HG03196 (cell line): ENCODE data around the gene MAGI1.

Experiments
- ATAC-seq: cut with Tn5 transposase; IDR thresholded peaks from one replicate; pipeline ENCODE4 v1.9.1; 2021; ENCODE audit not compliant: unreplicated experiment

The MAGI1 gene

DNA sequence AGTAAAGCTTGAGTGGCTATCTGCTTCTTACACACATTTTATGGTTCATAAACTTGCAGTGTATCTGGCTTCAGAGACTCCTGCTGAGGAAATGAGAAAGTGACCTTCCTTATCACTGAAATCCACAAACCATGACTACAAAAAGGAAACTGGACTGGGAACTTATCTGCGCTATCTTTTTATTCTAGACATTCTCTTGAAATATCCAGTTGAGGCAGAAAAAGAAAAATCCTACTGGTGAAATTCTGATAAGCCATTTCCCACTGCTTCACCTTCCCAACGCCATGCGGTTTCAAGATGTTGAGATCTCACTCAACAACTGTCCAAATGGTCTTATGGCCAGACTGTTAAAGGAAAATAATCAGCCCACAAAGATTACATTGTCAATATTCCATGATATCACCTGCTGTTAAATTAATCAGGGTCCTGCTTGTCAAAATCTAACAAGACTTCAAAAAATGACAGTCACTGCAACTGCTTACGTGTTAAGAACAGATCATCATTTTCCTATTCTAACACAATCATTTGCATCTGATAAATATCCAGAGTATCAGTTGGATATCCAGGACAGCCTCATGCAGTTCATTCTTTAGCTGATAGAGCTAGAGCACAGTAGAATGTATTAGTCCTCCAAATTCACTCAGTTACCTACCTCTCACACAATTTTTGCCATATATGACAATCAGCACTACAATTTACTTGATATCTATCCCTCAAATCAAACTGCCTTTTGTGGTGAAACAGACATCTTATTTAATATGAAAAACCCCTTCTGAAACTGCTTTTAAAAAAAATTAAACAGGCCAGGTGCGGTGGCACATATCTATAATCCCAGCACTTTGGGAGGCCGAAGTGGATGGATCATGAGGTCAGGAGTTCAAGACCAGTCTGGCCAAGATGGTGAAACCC, 538.1 kb downstream of the MAGI1 start:
- no peak for ATAC-seq

DNA sequence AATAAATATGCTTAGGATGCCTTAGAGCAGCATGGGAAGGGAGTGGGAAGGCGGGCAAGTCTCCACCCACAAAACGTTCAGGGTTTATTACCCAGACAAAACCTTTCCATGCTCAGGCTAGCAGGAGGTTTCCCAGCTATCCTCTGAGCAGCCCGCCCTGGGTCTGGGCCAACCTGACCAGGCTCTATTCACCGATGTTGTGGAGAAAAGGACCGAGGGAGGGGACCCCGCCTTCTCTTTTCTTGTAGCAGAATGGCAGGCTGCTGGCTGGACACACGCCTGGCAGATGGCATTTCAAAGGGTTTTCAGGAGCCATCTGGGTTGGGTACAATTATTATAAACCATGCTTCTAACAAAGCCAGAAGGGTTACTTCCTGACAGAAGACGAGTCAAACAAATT, 540.9 kb downstream of the MAGI1 start:
- ATAC-seq: no peak

DNA sequence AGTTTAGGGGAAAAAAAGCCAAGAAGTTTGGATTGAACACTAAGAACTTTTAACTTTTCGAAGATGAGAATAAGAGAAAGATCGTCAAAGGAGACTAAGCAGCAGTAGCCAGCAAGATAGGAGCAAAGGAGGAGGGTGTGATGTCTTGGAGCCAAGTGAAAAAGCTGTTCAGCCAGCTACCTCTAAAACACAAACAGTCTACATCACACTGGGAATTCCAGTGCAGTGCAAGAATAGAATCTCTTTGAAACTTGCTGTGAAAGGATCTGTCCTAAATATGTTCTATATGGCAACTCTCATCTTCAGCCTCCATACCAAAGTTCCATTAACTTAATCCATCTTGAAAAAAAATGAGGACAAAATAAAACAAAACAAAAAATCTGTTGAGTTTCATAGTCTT, 541.5 kb downstream of the MAGI1 start:
- ATAC-seq: no peak

DNA sequence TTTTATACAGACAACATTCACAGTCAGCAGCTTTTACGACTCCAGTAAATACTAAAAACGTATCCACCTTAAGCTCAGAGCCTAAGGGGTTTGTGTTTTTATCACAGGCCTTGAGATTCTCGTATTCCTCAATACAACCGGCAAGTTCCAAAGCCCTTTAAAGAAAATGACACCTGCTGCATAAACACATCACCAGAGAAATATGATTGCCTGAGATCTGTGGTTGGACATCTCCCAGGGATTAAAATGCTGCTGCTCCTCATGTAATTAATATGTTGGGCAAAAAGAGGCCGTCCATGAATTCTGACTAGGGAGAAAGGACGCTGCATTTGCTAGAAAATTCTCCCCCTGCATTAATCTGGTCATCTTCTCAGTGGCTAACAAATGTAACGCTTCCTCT, 544.8 kb downstream of the MAGI1 start:
- ATAC-seq: no peak

DNA sequence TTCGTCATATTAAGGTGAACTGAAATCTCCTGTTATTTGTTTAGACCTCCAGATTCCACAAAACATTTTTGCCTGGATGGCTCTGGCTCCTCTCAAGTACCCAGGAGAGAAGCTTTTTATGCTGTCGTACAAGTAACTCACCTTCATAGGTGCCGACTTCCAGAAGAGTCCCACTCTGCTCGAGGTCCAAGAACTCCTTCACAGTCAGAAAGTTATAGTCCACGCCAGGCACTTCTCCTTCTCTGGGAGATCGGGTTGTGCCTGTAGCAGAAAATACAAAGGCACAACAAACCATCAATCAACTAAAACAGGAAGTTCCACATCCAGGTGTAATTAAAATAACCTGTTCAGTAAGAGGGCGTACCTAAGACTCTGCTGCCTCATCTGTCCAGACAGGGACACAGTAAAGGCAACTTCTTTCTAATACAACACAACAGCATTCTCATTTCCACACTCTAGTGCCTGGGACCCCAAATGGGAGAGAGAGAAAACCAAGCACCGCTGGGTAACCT, 545.3 kb downstream of the MAGI1 start:
- no peak for ATAC-seq

DNA sequence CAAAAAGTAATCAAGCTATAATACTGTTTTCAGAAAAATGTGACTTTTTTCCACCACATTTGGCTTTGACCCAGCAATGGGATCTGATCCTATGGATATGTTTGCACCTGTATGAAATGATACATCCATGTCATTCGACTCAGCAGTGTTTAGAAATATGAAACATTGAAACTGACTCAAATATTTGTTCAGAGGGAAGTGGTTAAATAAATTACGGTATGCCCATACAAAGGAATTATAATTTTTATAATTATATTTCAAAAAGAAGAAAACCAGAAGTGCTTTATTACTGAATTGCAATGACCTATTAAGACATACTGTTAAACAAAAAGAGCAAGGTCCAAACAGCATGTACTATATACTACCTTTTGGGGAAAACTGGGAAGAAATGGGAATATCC, 546.5 kb downstream of the MAGI1 start:
- ATAC-seq: no peak

DNA sequence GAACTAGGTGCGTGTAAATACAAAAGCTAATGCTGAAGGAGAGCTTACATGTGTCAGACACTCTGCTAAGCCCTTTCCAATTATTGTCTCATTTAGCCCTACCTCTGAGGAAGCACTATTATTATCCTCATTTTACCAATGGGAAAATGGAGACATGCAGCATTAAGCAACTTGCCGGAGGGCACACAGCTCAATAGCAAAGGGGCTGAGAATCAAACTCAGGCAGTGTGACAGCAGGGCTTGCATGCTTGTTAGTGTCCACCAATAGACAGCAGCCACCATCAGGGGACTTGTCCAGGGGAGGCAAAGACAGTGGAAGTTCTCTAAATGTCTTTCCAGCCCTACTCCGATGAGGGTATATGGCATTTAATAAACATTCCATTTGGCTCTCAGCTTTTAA, 548.6 kb downstream of the MAGI1 start:
- ATAC-seq: no peak

GRCh38 chr3:65489253-65489652, 549.5 kb downstream of the MAGI1 start:
- no peak for ATAC-seq

GRCh38 chr3:65485826-65486469, 552.8 kb downstream of the MAGI1 start:
- no peak for ATAC-seq

- ATAC-seq: no peak
Observed at GRCh38 chr3:65484964-65485363, 553.8 kb downstream of the MAGI1 start.

- ATAC-seq: no peak
Observed at GRCh38 chr3:65483480-65483879, 555.2 kb downstream of the MAGI1 start.

DNA sequence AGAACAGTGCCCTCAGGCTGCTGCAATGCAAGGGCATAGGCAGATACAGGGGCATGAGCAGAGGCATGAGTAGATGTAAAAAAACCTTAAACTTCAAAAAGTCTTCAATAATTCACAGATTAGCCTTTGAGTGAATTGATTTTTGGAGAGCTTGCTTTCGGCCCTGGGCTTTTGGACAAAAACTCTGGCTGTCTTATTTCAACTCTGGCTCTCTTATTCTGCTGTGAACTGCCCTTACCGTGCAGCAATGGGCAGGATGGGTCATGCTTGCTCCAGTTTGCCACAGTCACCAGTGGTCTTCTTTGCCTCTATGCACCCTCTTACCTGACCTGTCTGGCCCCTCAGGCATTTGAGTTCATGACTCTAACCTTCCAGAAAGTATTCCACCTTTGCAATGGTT, 555.7 kb downstream of the MAGI1 start:
- ATAC-seq: no peak

GRCh38 chr3:65481085-65481484, 557.6 kb downstream of the MAGI1 start:
- no peak for ATAC-seq

GRCh38 chr3:65479990-65480389, 558.7 kb downstream of the MAGI1 start:
- no peak for ATAC-seq

- ATAC-seq: no peak
Observed at GRCh38 chr3:65478551-65479500, 559.9 kb downstream of the MAGI1 start.

DNA sequence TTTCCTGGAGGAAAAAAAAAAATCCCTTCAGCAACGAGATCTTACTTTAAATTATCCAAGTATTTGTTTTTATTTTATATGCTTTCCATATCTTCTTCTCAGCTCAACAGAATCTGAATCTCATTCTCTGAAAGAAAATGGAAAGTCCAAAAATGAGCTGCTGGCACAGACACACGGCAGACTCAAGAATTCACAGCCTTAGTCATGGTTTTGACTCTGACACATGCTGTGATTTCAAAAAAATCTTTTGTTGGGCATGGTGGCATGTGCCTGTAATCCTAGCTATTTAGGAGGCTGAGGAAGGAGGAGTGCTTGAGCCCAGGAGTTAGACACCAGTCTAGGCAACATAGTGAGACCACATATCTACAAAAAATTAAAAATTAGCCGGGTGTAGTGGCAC, 565.0 kb downstream of the MAGI1 start:
- no peak for ATAC-seq

- ATAC-seq: no peak
Observed at GRCh38 chr3:65472501-65472900, 566.2 kb downstream of the MAGI1 start.

DNA sequence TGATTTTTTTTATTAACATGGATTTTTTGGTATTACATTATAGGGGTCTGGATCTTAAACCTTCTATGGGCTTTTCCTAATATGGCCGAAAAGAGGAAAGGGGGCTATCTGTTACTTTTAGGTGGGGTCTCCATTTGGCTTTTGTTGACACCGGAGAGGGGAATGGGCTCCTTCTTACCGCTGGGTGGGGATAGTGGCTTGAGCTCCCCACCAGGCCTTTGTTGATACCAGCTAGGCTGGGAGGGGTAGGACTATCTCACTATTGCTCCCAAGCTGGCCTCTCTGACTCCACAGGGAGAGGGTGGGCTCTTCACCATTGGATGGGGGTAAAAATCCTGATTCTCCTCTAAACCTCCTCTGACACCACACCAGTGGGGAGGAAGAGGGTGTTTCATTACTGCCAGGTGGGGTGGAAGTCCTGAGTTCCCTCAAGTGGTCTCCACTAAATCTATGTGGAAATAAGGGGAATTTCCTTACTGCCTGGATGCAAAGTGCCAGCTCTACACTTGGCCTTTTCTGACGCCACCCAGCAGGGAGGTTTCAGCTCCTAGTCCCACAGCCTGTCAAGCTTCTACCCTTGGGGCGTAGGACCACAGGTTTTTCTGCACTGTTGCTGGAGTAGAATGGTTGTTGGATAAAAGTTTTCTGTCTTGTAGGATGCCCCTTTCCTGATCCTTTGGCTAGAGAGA, 572.3 kb downstream of the MAGI1 start:
- no peak for ATAC-seq

DNA sequence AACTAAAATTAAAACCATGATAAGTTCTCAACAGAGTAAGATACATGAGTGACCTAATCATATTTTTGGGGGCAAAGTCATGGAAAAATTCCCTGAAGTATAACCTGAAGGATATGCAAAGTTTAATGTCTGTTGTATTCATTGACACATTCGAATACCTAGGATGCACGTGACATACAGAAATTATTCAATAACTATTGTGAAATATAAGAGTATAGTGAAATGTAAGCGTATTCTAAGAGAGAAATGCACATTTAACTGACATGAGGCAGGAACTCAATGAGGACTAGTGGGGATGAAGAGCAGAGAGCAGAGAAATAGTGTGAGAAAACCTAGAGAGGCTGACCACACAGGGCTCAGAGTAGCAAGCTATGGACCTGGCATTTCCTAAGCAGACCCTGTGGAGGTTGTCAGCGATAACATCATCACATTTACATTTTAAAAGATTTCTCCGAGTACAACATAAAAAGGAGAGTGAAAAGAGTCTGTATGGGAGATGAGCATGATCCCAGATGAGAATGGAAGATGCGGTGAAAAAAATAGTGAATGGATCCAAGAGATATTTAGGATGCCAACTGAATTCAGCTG, 588.8 kb downstream of the MAGI1 start:
- no peak for ATAC-seq

- no peak for ATAC-seq
Observed at GRCh38 chr3:65448120-65448519, 590.6 kb downstream of the MAGI1 start.
